GM20431 (cell line): ENCODE results near the gene NHLH1.

Source experiments
- in situ Hi-C: fragments of 300-500 bp; cut with MseI, MboI; formaldehyde crosslinking; loops from one replicate; pipeline ENCODE4 v1.15.0; 2020; ENCODE audit warnings: low sequenced_read_pairs; ENCODE audit not compliant: unreplicated experiment

NHLH1 gene

GRCh38 chr1:160357286-160358002 lies 9.4 kb upstream of the NHLH1 start:
- in situ Hi-C loops, result no loop called here

GRCh38 chr1:160358073-160358472 lies 8.8 kb upstream of the NHLH1 start:
- in situ Hi-C loops, result no loop called here

- in situ Hi-C loops, result no loop called here
Observed at GRCh38 chr1:160359559-160360226, 7.2 kb upstream of the NHLH1 start.

- in situ Hi-C loops, result no loop called here
Observed at GRCh38 chr1:160360227-160360695, 6.6 kb upstream of the NHLH1 start.

- in situ Hi-C loops, result no loop called here
Observed at GRCh38 chr1:160361199-160361598, 5.7 kb upstream of the NHLH1 start.

GRCh38 chr1:160361814-160362167 lies 5.1 kb upstream of the NHLH1 start:
- in situ Hi-C loops, result no loop called here

DNA sequence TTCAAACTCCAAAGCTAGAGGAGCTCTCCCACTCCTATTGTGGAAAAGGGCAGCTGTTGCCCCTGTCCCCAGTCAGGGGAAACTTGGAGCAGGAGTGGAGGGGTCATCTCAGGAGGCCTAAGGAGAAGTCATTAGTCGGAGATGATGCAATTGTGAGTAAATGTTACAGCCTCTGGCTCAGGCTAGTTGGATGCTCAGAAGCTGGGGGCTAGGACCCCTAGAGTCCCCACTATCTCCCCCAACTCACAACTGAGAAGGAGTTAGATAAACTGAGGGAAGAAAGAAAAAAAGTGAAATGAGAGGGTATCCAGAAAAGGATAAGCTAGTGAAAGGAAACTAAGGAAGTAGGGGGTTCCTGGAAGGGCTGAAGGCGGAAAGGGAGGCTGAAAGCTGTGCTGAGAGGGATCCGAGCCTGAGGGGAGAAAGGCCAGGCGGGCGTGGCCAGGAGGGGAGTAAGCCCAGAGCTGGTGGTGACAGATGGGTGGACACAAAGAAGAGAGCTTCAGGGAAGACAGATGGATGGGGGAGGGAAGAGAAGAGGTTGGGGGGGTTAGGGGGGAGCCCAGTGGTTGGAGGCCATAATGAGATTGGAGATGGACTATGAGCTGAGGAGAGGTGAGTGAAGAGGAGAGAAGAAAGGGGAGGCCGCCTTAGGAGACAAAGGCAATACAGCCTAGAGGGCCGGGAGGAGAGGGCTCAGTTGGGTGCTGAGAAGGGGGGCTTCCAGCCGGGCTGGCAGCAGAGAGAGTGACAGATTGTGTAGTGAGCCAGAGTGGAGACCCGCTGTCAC lies 4.5 kb upstream of the NHLH1 start:
- in situ Hi-C loops, result no loop called here

DNA sequence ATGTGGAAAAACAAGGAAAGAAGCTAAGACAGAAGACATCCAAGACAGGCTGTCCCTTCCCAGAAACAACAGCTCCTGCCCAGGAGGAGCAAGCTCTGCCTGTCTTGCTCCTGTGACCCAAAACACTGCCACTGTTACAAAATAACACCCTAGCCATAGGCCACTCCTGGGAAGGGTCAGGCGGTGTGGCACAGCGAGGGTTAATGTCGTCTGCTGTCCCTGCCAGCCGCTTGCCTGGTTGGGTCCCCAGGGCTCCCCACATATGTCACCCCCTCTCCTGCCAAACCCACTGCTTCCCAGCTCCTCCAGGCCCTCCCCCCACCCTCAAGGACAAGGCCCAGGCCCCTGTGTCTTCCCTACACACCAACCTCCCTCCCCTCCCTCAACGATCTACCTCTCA lies 3.9 kb upstream of the NHLH1 start:
- in situ Hi-C loops, result no loop called here

- in situ Hi-C loops, result no loop called here
Observed at GRCh38 chr1:160363951-160364735, 2.7 kb upstream of the NHLH1 start.

- in situ Hi-C loops, result no loop called here
Observed at GRCh38 chr1:160365325-160365724, 1.5 kb upstream of the NHLH1 start.

GRCh38 chr1:160367516-160367900 lies 637 bp downstream of the NHLH1 start:
- in situ Hi-C loops, result no loop called here

DNA sequence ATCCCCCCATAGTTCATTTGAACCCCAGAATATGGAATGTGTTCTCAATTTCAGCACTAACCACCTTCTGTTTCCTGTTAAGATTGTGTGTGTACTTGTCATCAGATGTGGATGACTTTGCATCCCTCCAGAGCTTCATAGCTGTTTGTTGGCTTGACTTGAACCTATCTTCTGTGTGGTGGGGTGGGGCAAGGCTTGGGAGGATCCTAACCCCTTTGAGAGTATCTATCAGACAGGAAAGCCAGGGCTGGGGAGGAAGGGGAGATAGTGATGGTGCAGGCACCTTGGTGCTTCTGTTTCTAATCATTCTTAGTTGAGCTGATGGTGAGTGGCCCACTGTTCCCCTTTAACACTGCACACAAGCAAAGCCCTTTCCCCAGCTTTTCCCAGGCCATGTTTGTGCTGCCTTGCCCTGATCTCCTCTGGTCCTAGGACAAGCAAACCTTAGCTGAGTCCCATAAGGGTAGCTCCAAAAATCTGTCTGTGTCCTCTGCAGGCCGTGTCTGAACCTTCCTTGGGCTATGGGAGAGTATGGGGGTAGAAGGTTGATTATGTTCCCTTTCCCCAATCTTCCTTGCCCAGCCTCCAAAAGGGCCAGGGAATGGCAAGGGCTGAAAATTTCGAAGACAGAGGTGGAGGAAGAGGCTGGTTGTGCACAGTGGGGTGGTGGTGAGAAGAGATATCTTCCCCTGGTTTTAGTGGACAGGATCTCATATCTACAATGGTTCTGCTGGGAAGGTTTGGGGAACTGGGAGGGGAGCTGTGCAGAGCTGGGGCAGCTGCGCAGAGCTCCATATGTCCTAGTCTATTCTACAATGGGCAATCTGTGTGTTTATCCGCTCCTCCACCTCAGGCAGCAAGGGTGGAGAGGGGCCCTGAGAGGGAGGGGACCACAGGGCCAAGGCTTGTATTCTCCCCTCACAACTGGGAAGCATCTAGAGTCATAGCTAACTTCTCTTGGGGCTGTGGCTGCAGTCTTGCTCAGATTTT lies 1.4 kb downstream of the NHLH1 start:
- in situ Hi-C loops, result no loop called here

DNA sequence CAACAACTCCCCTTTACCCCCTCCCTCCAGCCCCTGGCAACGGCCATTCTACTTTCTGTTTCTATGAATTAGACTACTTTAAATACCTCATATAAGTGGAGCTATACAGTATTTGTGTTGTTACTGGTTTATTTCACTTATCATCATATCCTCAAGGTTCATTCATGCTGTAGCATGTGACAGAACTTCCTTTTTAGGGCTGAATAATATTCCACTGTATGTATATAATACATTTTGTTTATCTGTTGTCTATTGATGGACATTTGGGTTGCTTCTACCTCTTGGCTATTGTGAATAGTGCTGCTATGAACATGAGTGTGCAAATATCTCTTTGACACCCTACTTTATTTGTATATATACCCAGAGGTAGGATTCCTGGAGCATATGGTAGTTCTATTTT lies 2.2 kb downstream of the NHLH1 start:
- in situ Hi-C loops, result no loop called here

GRCh38 chr1:160370561-160371345 lies 3.9 kb downstream of the NHLH1 start:
- in situ Hi-C loops, result no loop called here

DNA sequence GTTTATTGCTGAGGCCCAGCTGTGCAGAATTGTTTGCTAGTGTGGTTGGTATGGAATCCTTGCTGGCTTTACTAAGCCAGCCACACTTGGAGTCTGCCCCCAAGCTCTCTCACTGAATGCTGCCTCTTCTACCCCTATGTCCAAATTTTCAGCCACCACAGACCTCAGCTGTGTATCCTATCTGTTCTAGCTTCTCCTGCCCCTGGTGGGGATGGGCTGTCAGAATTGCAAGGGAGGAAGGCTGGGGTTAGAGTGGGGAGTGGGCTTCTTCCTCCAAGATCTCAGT lies 4.4 kb downstream of the NHLH1 start:
- in situ Hi-C loops, result no loop called here

DNA sequence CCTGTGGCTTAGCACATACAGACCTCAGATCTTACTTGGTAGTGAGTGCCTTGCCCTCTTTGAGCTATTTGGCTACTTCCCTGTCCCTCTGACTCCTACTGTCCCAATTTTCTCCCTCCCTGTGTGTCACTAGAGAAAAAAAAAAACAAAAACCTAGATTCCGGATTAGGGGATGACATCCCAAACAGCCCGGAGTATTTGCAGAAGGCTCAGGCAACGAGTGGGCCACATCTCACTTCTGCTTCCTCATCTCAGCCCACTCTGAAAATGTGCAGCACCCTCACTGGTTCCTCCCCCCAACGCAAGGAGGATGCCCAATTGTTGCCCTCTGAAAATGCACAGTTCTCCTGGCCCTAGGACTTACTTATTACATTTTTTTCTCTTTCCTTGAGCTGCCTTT lies 4.9 kb downstream of the NHLH1 start:
- in situ Hi-C loops, result no loop called here

DNA sequence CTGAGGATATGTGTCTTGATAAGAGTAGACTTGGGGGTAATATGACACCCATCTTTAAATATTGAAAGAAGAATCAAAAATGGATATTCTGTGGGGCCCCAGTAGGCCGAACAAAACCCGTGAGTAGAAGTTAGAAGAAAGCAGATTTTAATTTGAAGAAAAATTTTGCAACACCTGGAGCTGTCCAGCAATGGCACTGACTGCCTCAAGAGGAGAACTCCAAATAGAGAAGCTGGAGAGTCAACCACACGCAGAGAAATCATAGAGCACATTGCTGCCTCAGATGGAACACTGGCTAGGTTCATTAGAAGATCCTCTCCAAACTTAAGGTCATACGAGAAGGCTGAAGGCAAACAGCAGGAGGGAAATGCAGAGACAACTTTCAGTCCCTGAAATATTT lies 6.8 kb downstream of the NHLH1 start:
- in situ Hi-C loops, result no loop called here

DNA sequence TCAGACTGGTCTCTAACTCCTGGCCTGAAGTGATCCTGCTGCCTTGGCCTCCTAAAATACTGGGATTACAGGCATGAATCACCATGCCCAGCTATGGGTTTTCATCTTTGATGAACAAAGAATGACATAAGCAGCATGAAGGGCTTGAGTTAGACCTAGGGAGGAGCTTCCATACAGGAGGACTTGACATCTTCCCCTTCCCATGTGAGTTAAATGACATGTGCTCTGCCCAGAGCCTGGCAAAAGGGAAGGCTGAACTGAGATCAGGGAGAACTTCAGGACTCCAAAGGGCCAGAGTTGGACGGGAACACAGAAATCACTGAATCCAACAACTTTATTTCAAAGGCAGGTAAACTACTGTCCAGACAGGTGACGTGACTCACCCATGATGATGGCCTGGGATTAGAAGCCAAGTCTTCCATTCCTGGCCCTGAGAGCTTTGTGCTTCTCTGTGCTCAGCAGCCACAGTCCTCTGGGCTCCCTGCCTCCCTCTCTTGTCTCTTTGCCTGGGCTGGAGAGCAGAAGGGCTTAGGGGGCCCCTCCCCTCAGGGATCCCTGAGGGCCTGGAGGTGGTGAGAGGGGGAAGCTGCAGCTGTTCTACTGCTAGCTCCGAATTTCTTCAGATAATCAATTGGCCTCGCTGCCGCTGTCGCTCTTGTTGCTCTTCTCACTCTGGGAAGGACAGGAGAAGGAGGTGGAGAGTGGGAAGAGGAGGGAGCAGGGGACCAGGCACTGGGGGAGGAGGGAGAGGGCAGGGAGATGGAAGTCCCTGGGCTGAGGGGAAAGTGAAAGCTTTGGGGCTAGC lies 7.6 kb downstream of the NHLH1 start:
- in situ Hi-C loops, result no loop called here
